NK-92 (cell line): ENCODE measurements around the gene C1QTNF5.

Experiments
- DNase-seq: peaks from one replicate; lab custom pipeline; 2025; ENCODE audit not compliant: unreplicated experiment; lab: John Stamatoyannopoulos, UW

The C1QTNF5 gene

GRCh38 chr11:119373059-119373920 lies 32.6 kb upstream of the C1QTNF5 start:
- no peak for DNase-seq

- DNase-seq: no peak
Measured at GRCh38 chr11:119372260-119373058, 31.8 kb upstream of the C1QTNF5 start.

- no peak for DNase-seq
Measured at GRCh38 chr11:119371778-119372182, 31.1 kb upstream of the C1QTNF5 start.

GRCh38 chr11:119371067-119371601 lies 30.5 kb upstream of the C1QTNF5 start:
- no peak for DNase-seq

- DNase-seq: no peak
Measured at GRCh38 chr11:119370486-119371046, 29.9 kb upstream of the C1QTNF5 start.

- no peak for DNase-seq
Measured at GRCh38 chr11:119369132-119369925, 28.6 kb upstream of the C1QTNF5 start.

- no peak for DNase-seq
Measured at GRCh38 chr11:119368121-119369034, 27.7 kb upstream of the C1QTNF5 start.

GRCh38 chr11:119367661-119368120 lies 27.0 kb upstream of the C1QTNF5 start:
- DNase-seq: no peak

GRCh38 chr11:119366690-119367620 lies 26.3 kb upstream of the C1QTNF5 start:
- no peak for DNase-seq

- DNase-seq: no peak
Measured at GRCh38 chr11:119365071-119365591, 24.4 kb upstream of the C1QTNF5 start.

- no peak for DNase-seq
Measured at GRCh38 chr11:119363851-119364590, 23.3 kb upstream of the C1QTNF5 start.

- no peak for DNase-seq
Measured at GRCh38 chr11:119363081-119363850, 22.6 kb upstream of the C1QTNF5 start.

- no peak for DNase-seq
Measured at GRCh38 chr11:119362741-119363080, 22.0 kb upstream of the C1QTNF5 start.

GRCh38 chr11:119361941-119362725 lies 21.4 kb upstream of the C1QTNF5 start:
- DNase-seq: no peak

- DNase-seq: no peak
Measured at GRCh38 chr11:119361056-119361787, 20.5 kb upstream of the C1QTNF5 start.
